SK-N-SH (cell line): Measurements from ENCODE around the gene GPR162. TPM values are rescaled to one million over a fixed set of nuclear protein-coding genes. Genes with fewer than 3 reads are reported as not detected.

Experiments
- CTCF ChIA-PET: fragments of 300-600, 350-600 bp; formaldehyde crosslinking; extraction: SDS; loops from one replicate; lab custom pipeline; 2021; lab: Yijun Ruan, JAX
- POLR2A ChIA-PET: fragments of 350-600 bp; sonication (Branson Sonifier 250); formaldehyde crosslinking; extraction: SDS; loops from one replicate; lab custom pipeline; 2020; ENCODE audit warnings: antibody characterized with exemption, inconsistent platforms; lab: Yijun Ruan, JAX
- DNase-seq: peaks from one replicate; pipeline ENCODE4 v3.0.0; 2012
- H2AFZ ChIP-seq: fragments of 200-600 bp; sonication (generic); 2 replicates; pipeline ENCODE4 v1.8.1; 2016; ENCODE audit warnings: antibody characterized with exemption, mild to moderate bottlenecking, low read depth
- H3F3A ChIP-seq: fragments of 200-600 bp; sonication (generic); replicated peaks from 2 replicates; pipeline ENCODE3; 2016; ENCODE audit warnings: antibody characterized with exemption, mild to moderate bottlenecking; ENCODE audit not compliant: insufficient read depth
- H3K27ac ChIP-seq, 2 experiments: fragments of 200-500 bp in 1 of 2; fragments of 200-600 bp in 1 of 2; sonication (Bioruptor generic) in 1 of 2; sonication (generic), shearing (Covaris generic) in 1 of 2; 2 replicates each; pipeline versions ENCODE4 v1.5.1 to v1.6.1; 2014 to 2016; ENCODE audit warnings: low read depth in 2 of 2, inconsistent platforms in 1 of 2, low read length in 1 of 2, mild to moderate bottlenecking in 1 of 2, mixed read lengths in 1 of 2
- H3K27me3 ChIP-seq: fragments of 200-600 bp; sonication (generic), shearing (Covaris generic); 2 replicates; pipeline ENCODE4 v1.6.1; 2016; ENCODE audit warnings: mixed run types; ENCODE audit not compliant: insufficient read depth
- H3K36me3 ChIP-seq, 2 experiments: fragments of 200-500 bp in 1 of 2; fragments of 200-600 bp in 1 of 2; sonication (Bioruptor generic) in 1 of 2; sonication (generic) in 1 of 2; replicated peaks in 1 of 2; 2 replicates each; pipeline versions ENCODE3 to v1.5.1; 2014 to 2016; ENCODE audit warnings: low read length in 1 of 2, mild to moderate bottlenecking in 1 of 2; ENCODE audit not compliant: insufficient read depth in 2 of 2, control insufficient read depth in 1 of 2
- H3K4me1 ChIP-seq, 2 experiments: fragments of 200-500 bp in 1 of 2; fragments of 200-600 bp in 1 of 2; sonication (Bioruptor generic) in 1 of 2; sonication (generic), shearing (Covaris generic) in 1 of 2; 2 replicates each; pipeline versions ENCODE4 v1.5.1 to v1.6.1; 2014 to 2016; ENCODE audit warnings: low read depth in 1 of 2, low read length in 1 of 2, mixed run types in 1 of 2; ENCODE audit not compliant: insufficient read depth in 2 of 2, control insufficient read depth in 1 of 2
- H3K4me2 ChIP-seq: fragments of 200-600 bp; sonication (generic), shearing (Covaris generic); 2 replicates; pipeline ENCODE4 v1.6.1; 2017; ENCODE audit warnings: mixed run types
- H3K4me3 ChIP-seq, 2 experiments: fragments of 200-500 bp in 1 of 2; fragments of 200-600 bp in 1 of 2; sonication (Bioruptor generic) in 1 of 2; sonication (generic), shearing (Covaris generic) in 1 of 2; 2 replicates each; pipeline versions ENCODE4 v1.5.1 to v1.8.1; 2014 to 2016; ENCODE audit warnings: low read depth in 2 of 2, inconsistent platforms in 1 of 2, low read length in 1 of 2, mild to moderate bottlenecking in 1 of 2, mixed read lengths in 1 of 2, moderate library complexity in 1 of 2
- H3K79me2 ChIP-seq: fragments of 200-600 bp; sonication (generic); 2 replicates; pipeline ENCODE4 v1.8.1; 2017; ENCODE audit warnings: mild to moderate bottlenecking; ENCODE audit not compliant: insufficient read depth
- H3K9ac ChIP-seq: fragments of 200-600 bp; sonication (generic); 2 replicates; pipeline ENCODE4 v1.6.1; 2017; ENCODE audit warnings: mixed run types
- H3K9me2 ChIP-seq: fragments of 200-600 bp; sonication (generic); 2 replicates; pipeline ENCODE4 v1.6.1; 2017; ENCODE audit warnings: mixed run types
- H3K9me3 ChIP-seq: fragments of 200-600 bp; sonication (generic); 2 replicates; pipeline ENCODE4 v1.6.1; 2017; ENCODE audit warnings: mixed run types, mild to moderate bottlenecking, moderate library complexity
- H4K20me1 ChIP-seq: fragments of 200-600 bp; sonication (generic); 2 replicates; pipeline ENCODE4 v1.6.1; 2017; ENCODE audit warnings: mild to moderate bottlenecking, mixed run types; ENCODE audit not compliant: insufficient read depth
- CHD2 ChIP-seq: fragments of 150-350 bp; IDR thresholded peaks from 2 replicates; pipeline ENCODE4 v1.6.1; 2018; ENCODE audit warnings: low read length; ENCODE audit not compliant: partially characterized antibody
- GABPA ChIP-seq: IDR thresholded peaks from 2 replicates; pipeline ENCODE4 v1.4.0; 2012; ENCODE audit warnings: low read depth, mild to moderate bottlenecking
- GATA2 ChIP-seq: sonication (generic); formaldehyde crosslinking; IDR thresholded peaks from 2 replicates; pipeline ENCODE4 v1.5.0; 2020; ENCODE audit warnings: mild to moderate bottlenecking, missing genetic modification reagents
- JUND ChIP-seq: IDR thresholded peaks from 2 replicates; pipeline ENCODE4 v1.4.0; 2012
- MAX ChIP-seq: IDR thresholded peaks from 2 replicates; pipeline ENCODE4 v1.4.0; 2012; ENCODE audit warnings: low read depth
- MEF2A ChIP-seq: IDR thresholded peaks from 2 replicates; pipeline ENCODE4 v1.4.0; 2012; ENCODE audit warnings: low read depth, borderline replicate concordance
- MXI1 ChIP-seq: IDR thresholded peaks from 2 replicates; pipeline ENCODE4 v1.6.1; 2012; ENCODE audit warnings: mild to moderate bottlenecking, low read depth, low read length, improper control_type of control experiment
- NFIC ChIP-seq: IDR thresholded peaks from 2 replicates; pipeline ENCODE4 v1.4.0; 2012; ENCODE audit warnings: borderline replicate concordance
- NRF1 ChIP-seq: IDR thresholded peaks from 2 replicates; pipeline ENCODE4 v1.6.1; 2012; ENCODE audit warnings: low read depth, mild to moderate bottlenecking, low read length
- RAD21 ChIP-seq: IDR thresholded peaks from 2 replicates; pipeline ENCODE4 v1.6.1; 2012; ENCODE audit warnings: mild to moderate bottlenecking, low read length
- REST ChIP-seq: IDR thresholded peaks from 2 replicates; pipeline ENCODE4 v1.6.1; 2012; ENCODE audit warnings: mild to moderate bottlenecking, low read depth, low read length, moderate library complexity
- RXRA ChIP-seq: IDR thresholded peaks from 2 replicates; pipeline ENCODE4 v1.4.0; 2012; ENCODE audit warnings: low read depth, mild to moderate bottlenecking, borderline replicate concordance
- SMC3 ChIP-seq: IDR thresholded peaks from 2 replicates; pipeline ENCODE4 v1.6.1; 2012; ENCODE audit warnings: low read depth, low read length, improper control_type of control experiment
- TCF12 ChIP-seq: IDR thresholded peaks from 2 replicates; pipeline ENCODE4 v1.4.0; 2012
- TEAD4 ChIP-seq: IDR thresholded peaks from 2 replicates; pipeline ENCODE4 v1.4.0; 2012; ENCODE audit warnings: mild to moderate bottlenecking, borderline replicate concordance; ENCODE audit not compliant: insufficient read depth
- YY1 ChIP-seq: IDR thresholded peaks from 2 replicates; pipeline ENCODE4 v1.4.0; 2012; ENCODE audit warnings: low read depth, mild to moderate bottlenecking
- ZBTB33 ChIP-seq: IDR thresholded peaks from 2 replicates; pipeline ENCODE4 v1.4.0; 2012; ENCODE audit warnings: low read depth, borderline replicate concordance
- WGBS: methylation state at CpG from one replicate; pipeline ENCODE4 v1.1.6; 2017; ENCODE audit warnings: low lambda C conversion rate; 5-methylcytosine and 5-hydroxymethylcytosine counted together
- polyA plus RNA-seq, 3 experiments: library from polyadenylated mRNA; depleted of rRNA; stranded (reverse); fragments of >200 nt; gene quantifications; 2 replicates each; pipeline ENCODE4 v1.2.3, GENCODE V29; 2012

The GPR162 gene
- polyA plus RNA-seq, 1 of the 3 experiments (the other 2 are of a cell fraction) = 18.6 TPM

- no peaks in the 10 kb centered on the region for H3K9me3 ChIP-seq
- POLR2A ChIA-PET = interaction anchor here (0.8 to 4.2 kb wide), 3 partner anchors 11 to 31 kb away, joined by 3 to 22 read pairs (median 9); partner anchors contain the start of genes CDCA3, SPSB2 and USP5
- H3K79me2 ChIP-seq = no peaks in the 10 kb centered on the region
- H3K27ac ChIP-seq = no peak within 1 kb of the TSS
- H4K20me1 ChIP-seq = 0 out of 2 replicates have a peak, but pooled peaks cover 4% of the 10 kb centered on the region
- H2AFZ ChIP-seq = no peak within 1 kb of the TSS
- WGBS = 87% methylated on average over 14 of the region's 24 CpGs
- no peaks in the 10 kb centered on the region for H3K9me2 ChIP-seq
- DNase-seq = no peak
- TF ChIP-seq SMC3 (no peak), NRF1 (no peak), TCF12 (no peak), MAX (no peak), JUND (no peak), NFIC (no peak), ZBTB33 (no peak), GATA2 (CRISPR knock-in tag) (no peak)
- H3K9ac ChIP-seq = no peak within 1 kb of the TSS
- peaks cover 29 to 70% of the 10 kb centered on the region in 2 experiments for H3K36me3 ChIP-seq
- no peaks in the 10 kb centered on the region for H3K4me1 ChIP-seq
- no peak within 1 kb of the TSS for H3K4me2 ChIP-seq
- H3K4me3 ChIP-seq = no peak within 1 kb of the TSS
- CTCF ChIA-PET = interaction anchor here (0.6 to 19.4 kb wide), 8 partner anchors 7 to 97 kb away, joined by 3 to 225 read pairs (median 6); partner anchors contain the start of genes CDCA3, MLF2, P3H3 and SPSB2
- peaks cover 8% of the 10 kb centered on the region for H3F3A ChIP-seq
- H3K27me3 ChIP-seq = no peaks in the 10 kb centered on the region
Measured at GRCh38 chr12:6840761-6841515, 19.3 kb downstream of the GPR162 start, which contains the start of gene GNB3. GNB3 (plus strand) TSS chr12:6840925; CDS start chr12:6841288, 363 bp downstream.

GRCh38 chr12:6842075-6842474 lies 20.5 kb downstream of the GPR162 start:
- Histone ChIP-seq H3K9me2 (no peaks in the 10 kb centered on the region), H3K27ac (no peak overlapping the region), H3K79me2 (no peaks in the 10 kb centered on the region), H3K4me3 (no peak overlapping the region), H3K27me3 (no peaks in the 10 kb centered on the region), H3K4me2 (no peak overlapping the region), H2AFZ (no peak overlapping the region), H4K20me1 (no peaks in the 10 kb centered on the region), H3F3A (peaks cover 8% of the 10 kb centered on the region), H3K36me3 (peaks cover 30 to 70% of the 10 kb centered on the region in 2 experiments), H3K4me1 (no peaks in the 10 kb centered on the region), H3K9ac (no peak overlapping the region), H3K9me3 (no peaks in the 10 kb centered on the region)
- WGBS = 97% methylated on average over 4 of the region's 4 CpGs
- ChIA-PET POLR2A (interaction anchor here (3.4 to 4.2 kb wide), 2 partner anchors 10 to 30 kb away, joined by 9 to 22 read pairs; partner anchors contain the start of genes CDCA3, SPSB2 and USP5), CTCF (interaction anchor here (1.1 to 19.4 kb wide), 5 partner anchors 9 to 96 kb away, joined by 3 to 225 read pairs (median 5); partner anchors contain the start of genes CDCA3, P3H3 and SPSB2)
- DNase-seq = no peak
- TF ChIP-seq NFIC (no peak), RAD21 (no peak), RXRA (no peak), SMC3 (no peak), REST (no peak), CHD2 (no peak), GABPA (no peak), MXI1 (no peak), YY1 (no peak), JUND (no peak), TCF12 (no peak), NRF1 (no peak), MEF2A (no peak), TEAD4 (no peak), ZBTB33 (no peak)
